HG03108 (cell line): ENCODE results near the gene LZTR1.
A peak's percentile ranks its signal among the peaks of the same experiment; 100 is the strongest.
"Not testable (repeated sequence)": the region's sequence is repeated elsewhere in the genome, so short reads cannot be mapped to it uniquely, and the experiment has no call there.

Source experiments
- ATAC-seq: cut with Tn5 transposase; IDR thresholded peaks from one replicate; pipeline ENCODE4 v1.9.1; 2021; ENCODE audit warnings: moderate library complexity; ENCODE audit not compliant: unreplicated experiment

LZTR1 gene

DNA sequence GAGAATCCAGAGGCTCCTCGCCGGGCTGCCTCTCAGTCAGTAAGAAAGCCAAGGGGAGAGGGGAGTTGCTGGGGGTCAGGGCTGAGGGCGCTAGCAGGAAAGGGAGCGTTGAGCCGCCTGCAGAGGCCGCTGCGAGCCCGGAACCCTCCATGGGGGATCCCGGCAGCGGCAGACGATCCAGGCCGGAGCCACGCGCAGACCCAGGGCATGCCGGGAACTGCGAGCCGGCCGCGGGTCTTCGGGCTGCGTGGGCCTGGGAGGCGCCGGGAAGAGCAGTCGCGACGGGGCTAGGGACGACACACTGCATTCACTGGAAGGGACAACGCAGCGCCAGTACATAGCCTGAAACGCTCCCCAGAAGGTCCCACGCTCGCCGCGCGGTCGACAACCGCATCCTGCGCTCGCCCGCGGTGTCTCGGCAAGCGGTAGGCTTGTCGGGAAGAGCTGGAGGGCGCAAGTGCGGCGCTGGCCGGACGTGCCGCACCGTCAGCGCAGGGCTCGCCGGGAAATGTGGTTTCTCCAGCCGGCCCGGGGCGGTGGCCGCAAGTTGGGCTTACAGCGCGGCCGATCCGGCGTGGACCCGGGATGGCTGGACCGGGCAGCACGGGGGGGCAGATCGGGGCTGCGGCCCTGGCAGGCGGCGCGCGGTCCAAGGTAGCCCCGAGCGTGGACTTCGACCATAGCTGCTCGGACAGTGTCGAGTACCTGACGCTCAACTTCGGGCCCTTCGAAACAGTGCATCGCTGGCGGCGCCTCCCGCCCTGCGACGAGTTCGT, at the start of gene LZTR1:
Gene LZTR1 (plus strand): TSS at position 511 of the 776 bp plus-strand sequence. CDS start 75 bp downstream, at position 586.
- peak; percentile 70 for ATAC-seq

- no peak for ATAC-seq
These were observed 48.2 kb upstream of the LZTR1 start for GRCh38 chr22:20933910-20934309.

- not testable (repeated sequence) for ATAC-seq
These were observed 47.0 kb upstream of the LZTR1 start for GRCh38 chr22:20935049-20935448.

DNA sequence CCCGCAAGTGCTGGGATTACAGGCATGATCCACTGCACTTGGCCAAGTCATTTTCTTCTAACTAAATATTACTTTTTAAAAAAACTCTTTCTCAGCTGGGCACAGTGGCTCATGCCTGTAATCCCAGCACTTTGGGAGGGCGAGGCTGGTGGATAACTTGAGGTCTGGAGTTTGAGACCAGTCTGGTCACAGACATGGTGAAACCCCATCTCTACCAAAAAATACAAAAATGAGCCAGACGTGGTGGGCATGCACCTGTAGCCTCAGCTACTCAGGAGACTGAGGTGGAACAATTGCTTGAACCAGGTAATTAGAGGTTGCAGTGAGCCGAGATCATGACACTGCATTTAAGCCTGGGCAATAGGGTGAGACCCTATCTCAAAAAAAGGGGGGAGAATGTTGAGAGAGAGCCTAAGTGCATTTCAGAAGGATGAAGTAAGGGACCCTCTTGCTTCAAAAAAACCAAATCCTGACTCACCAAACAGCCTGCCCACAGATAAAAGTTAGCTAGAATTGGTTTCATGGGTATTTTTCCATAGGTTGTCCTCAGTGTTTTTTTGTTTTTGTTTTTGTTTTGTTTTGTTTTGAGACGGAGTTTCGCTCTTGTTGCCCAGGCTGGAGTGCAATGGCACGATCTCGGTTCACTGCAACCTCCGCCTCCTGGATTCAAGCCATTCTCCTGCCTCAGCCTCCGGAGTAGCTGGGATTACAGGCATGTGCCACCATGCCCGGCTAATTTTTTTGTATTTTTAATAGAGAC, 46.1 kb upstream of the LZTR1 start:
- ATAC-seq: not testable (repeated sequence)

- no peak for ATAC-seq
These were observed 44.9 kb upstream of the LZTR1 start for GRCh38 chr22:20937031-20937793.

- no peak for ATAC-seq
These were observed 44.1 kb upstream of the LZTR1 start for GRCh38 chr22:20937794-20938671.

GRCh38 chr22:20939457-20940185, 42.5 kb upstream of the LZTR1 start:
- not testable (repeated sequence) for ATAC-seq

GRCh38 chr22:20940186-20940651, 41.9 kb upstream of the LZTR1 start:
- no peak for ATAC-seq

- ATAC-seq: no peak
These were observed 41.2 kb upstream of the LZTR1 start for GRCh38 chr22:20940904-20941385.

GRCh38 chr22:20942203-20942902, 39.7 kb upstream of the LZTR1 start:
- not testable (repeated sequence) for ATAC-seq

GRCh38 chr22:20943104-20943933, 38.8 kb upstream of the LZTR1 start:
- ATAC-seq: no peak

DNA sequence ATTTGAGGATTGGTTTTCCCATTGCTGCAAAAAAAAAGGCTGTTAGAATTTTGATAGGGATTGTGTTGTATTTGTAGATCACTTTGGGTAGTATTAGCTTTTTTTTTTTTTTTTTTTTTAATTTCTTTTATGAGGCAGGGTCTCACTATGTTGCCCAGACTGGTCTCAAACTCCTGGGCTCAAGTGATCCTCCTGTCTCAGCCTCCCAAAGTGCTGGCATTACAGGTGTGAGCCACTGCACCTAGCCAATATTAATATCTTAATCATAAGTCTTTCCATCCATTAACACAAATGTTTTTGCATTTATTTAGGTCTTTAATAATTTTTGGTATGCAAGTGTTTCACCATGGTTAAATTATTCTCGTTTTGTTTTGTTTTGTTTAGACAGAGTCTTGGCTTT, 38.1 kb upstream of the LZTR1 start:
- ATAC-seq: no peak

- no peak for ATAC-seq
These were observed 36.5 kb upstream of the LZTR1 start for GRCh38 chr22:20945578-20945934.

DNA sequence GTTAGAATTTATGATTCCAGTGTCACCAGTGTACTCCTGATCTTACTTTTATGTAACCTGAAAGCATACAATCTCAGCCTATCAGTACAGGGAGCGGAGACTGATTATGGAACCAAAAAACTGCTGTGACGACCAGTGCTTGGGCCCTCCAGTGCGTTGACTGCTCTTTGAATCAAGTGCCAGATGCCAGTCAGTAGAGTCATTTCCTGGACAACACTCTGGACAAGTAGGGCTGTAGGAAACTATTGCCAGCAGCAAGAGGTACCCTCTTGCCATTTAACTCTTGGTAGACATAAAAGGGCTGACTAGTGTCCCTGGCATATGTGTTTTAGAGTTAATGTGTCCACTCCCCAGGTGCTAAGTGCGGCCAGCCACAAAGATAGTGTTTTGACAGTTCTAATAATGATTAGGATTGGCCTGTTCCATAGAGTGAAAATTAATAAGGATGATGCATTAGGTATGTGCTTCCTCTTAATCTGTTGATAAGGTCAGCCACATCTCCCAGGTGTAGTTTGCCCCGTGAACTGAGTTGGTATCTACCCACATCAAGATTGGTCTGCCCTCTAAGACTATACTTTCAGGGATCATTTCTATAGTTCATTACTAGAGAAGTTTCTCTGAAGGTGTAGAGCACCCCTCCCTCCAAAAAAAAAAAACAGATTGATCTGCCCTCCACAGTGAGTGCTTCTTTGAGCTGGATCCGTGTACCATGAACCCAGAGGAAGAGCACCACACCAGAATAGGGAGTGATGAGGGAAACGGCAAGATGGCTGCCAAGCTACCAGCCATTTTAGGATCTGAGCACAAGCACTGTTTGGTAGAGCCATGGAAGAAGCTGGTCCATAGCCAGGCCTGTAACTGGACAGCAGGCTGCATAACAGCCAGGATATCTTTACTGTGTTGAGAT, 35.8 kb upstream of the LZTR1 start:
- no peak for ATAC-seq

GRCh38 chr22:20946991-20947390, 35.1 kb upstream of the LZTR1 start:
- ATAC-seq: no peak

- no peak for ATAC-seq
These were observed 33.6 kb upstream of the LZTR1 start for GRCh38 chr22:20948450-20948849.

DNA sequence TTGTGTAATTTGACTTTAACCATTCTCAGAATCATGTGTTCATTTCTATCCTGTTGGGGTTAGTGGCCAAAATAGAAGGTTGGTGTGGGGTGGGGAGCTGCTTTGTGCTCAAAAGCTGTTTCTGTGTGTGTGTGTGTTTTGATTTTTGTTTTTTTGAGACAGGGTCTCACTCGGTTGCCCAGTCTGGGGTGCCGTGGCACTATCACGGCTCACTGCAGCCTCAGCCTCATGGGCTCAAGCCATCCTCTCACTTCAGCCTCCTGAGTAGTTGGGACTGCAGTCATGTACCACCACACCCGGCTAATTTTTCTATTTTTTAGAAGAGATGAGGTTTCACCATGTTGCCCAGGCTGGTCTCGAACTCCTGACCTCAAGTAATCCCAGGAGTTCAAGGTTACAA, 33.1 kb upstream of the LZTR1 start:
- ATAC-seq: no peak
